HG03196 (cell line): ENCODE data around the gene DNAJC10.
"Not testable (repeated sequence)": the region's sequence is repeated elsewhere in the genome, so short reads cannot be mapped to it uniquely, and the experiment has no call there.

Source experiments
- ATAC-seq: cut with Tn5 transposase; IDR thresholded peaks from one replicate; pipeline ENCODE4 v1.9.1; 2021; ENCODE audit not compliant: unreplicated experiment

DNAJC10 gene

GRCh38 chr2:182724656-182725055 is 8.6 kb downstream of the DNAJC10 start:
- ATAC-seq, result no peak

GRCh38 chr2:182726473-182726872 is 10.4 kb downstream of the DNAJC10 start:
- ATAC-seq, result no peak

- no peak for ATAC-seq
These were observed 12.0 kb downstream of the DNAJC10 start for GRCh38 chr2:182728014-182728413.

- ATAC-seq, result no peak
These were observed 13.8 kb downstream of the DNAJC10 start for GRCh38 chr2:182729710-182730339.

- ATAC-seq, result no peak
These were observed 14.4 kb downstream of the DNAJC10 start for GRCh38 chr2:182730486-182730885.

- no peak for ATAC-seq
These were observed 16.7 kb downstream of the DNAJC10 start for GRCh38 chr2:182732736-182733135.

GRCh38 chr2:182733572-182733971 is 17.5 kb downstream of the DNAJC10 start:
- ATAC-seq, result no peak

- not testable (repeated sequence) for ATAC-seq
These were observed 20.8 kb downstream of the DNAJC10 start for GRCh38 chr2:182736856-182737255.

- no peak for ATAC-seq
These were observed 24.6 kb downstream of the DNAJC10 start for GRCh38 chr2:182740701-182741100.

GRCh38 chr2:182741620-182742019 is 25.6 kb downstream of the DNAJC10 start:
- no peak for ATAC-seq

- no peak for ATAC-seq
These were observed 28.4 kb downstream of the DNAJC10 start for GRCh38 chr2:182744490-182744889.

- no peak for ATAC-seq
These were observed 29.0 kb downstream of the DNAJC10 start for GRCh38 chr2:182745061-182745460.

- not testable (repeated sequence) for ATAC-seq
These were observed 29.8 kb downstream of the DNAJC10 start for GRCh38 chr2:182745894-182746293.

- ATAC-seq, result no peak
These were observed 38.2 kb downstream of the DNAJC10 start for GRCh38 chr2:182754231-182754630.

- no peak for ATAC-seq
These were observed 42.3 kb downstream of the DNAJC10 start for GRCh38 chr2:182758379-182758778.

- no peak for ATAC-seq
These were observed 45.8 kb downstream of the DNAJC10 start for GRCh38 chr2:182761903-182762302.

GRCh38 chr2:182763311-182763912 is 47.4 kb downstream of the DNAJC10 start:
- ATAC-seq, result no peak

GRCh38 chr2:182766626-182767025 is 50.6 kb downstream of the DNAJC10 start:
- ATAC-seq, result no peak

- ATAC-seq, result no peak
These were observed 51.5 kb downstream of the DNAJC10 start for GRCh38 chr2:182767578-182767977.

GRCh38 chr2:182768950-182769349 is 52.9 kb downstream of the DNAJC10 start:
- not testable (repeated sequence) for ATAC-seq

GRCh38 chr2:182779323-182779722 is 63.3 kb downstream of the DNAJC10 start:
- ATAC-seq, result no peak

GRCh38 chr2:182781099-182781498 is 65.0 kb downstream of the DNAJC10 start:
- not testable (repeated sequence) for ATAC-seq

GRCh38 chr2:182782686-182783085 is 66.6 kb downstream of the DNAJC10 start:
- ATAC-seq, result not testable (repeated sequence)
